Activated CD4-positive, alpha-beta T cell treated with anti-CD3 and anti-CD28 coated beads for 36 hours (primary cell): Measurements from ENCODE around the gene NBPF10. TPM values are rescaled to one million over a fixed set of nuclear protein-coding genes. Genes with fewer than 3 reads are reported as not detected.
"Not testable (repeated sequence)": the region's sequence is repeated elsewhere in the genome, so short reads cannot be mapped to it uniquely, and the experiment has no call there.

Experiments
- ATAC-seq: fragments of 200-7000 bp; cut with Tn5 transposase; one replicate; pipeline ENCODE4 v1.10.0; 2021; ENCODE audit warnings: mild to moderate bottlenecking, moderate library complexity
- CTCF ChIA-PET: fragments of 350-600 bp; sonication (Branson Sonifier 250); formaldehyde crosslinking; loops from one replicate; lab custom pipeline; 2021; ENCODE audit warnings: antibody characterized with exemption; lab: Charles Lee
- POLR2A ChIA-PET: fragments of 350-600 bp; sonication (Branson Sonifier 250); formaldehyde crosslinking; loops from one replicate; lab custom pipeline; 2021; ENCODE audit warnings: antibody characterized with exemption, inconsistent platforms; lab: Charles Lee
- DNase-seq: peaks from one replicate; pipeline ENCODE4 v3.0.0-alpha.2; 2020
- H3K27ac Mint-ChIP-seq: one replicate; pipeline ENCODE4 v1.8.0; 2021; ENCODE audit warnings: mixed read lengths
- H3K27me3 Mint-ChIP-seq: one replicate; pipeline ENCODE4 v1.8.0; 2021; ENCODE audit warnings: mixed read lengths
- H3K36me3 Mint-ChIP-seq: one replicate; pipeline ENCODE4 v1.8.0; 2021; ENCODE audit warnings: low read depth, mixed read lengths
- H3K4me1 Mint-ChIP-seq: one replicate; pipeline ENCODE4 v1.8.0; 2021; ENCODE audit warnings: mixed read lengths
- H3K4me3 Mint-ChIP-seq: one replicate; pipeline ENCODE4 v1.8.0; 2021; ENCODE audit warnings: mild to moderate bottlenecking, moderate library complexity, mixed read lengths
- H3K9me3 Mint-ChIP-seq: one replicate; pipeline ENCODE4 v1.8.0; 2021; ENCODE audit warnings: low read depth, mixed read lengths
- intact Hi-C, 2 experiments: fragments of 100-400 bp; cut with DNase I in 1 of 2; cut with micrococcal nuclease in 1 of 2; formaldehyde crosslinking; loops; one replicate each; pipeline versions ENCODE4 v1.14.2 to v1.15.1; 2022 to 2024; cut with DNase I, micrococcal nuclease
- total RNA-seq, 2 experiments: library from RNA; stranded (reverse); gene quantifications; one replicate each; pipeline ENCODE4 v1.2.3, GENCODE V29; 2021

NBPF10 gene
- total RNA-seq = 1 to 10 TPM; 1.4 to 1.7 TPM

- POLR2A ChIA-PET, H3K27ac Mint-ChIP-seq, CTCF ChIA-PET, H3K9me3 Mint-ChIP-seq, ATAC-seq, H3K36me3 Mint-ChIP-seq, H3K27me3 Mint-ChIP-seq, H3K4me1 Mint-ChIP-seq, intact Hi-C loops, H3K4me3 Mint-ChIP-seq: not testable (repeated sequence)
- peak; percentile 5 for DNase-seq
Observed at GRCh38 chr1:146144465-146144864, at the start of gene NBPF10. TSS of gene NBPF10 (minus strand) at chr1:146144804. CDS start at chr1:146144769, 35 bp downstream.

- intact Hi-C loops, H3K4me3 Mint-ChIP-seq, H3K27ac Mint-ChIP-seq, H3K27me3 Mint-ChIP-seq, H3K4me1 Mint-ChIP-seq, H3K9me3 Mint-ChIP-seq, ATAC-seq, POLR2A ChIA-PET, H3K36me3 Mint-ChIP-seq, DNase-seq, CTCF ChIA-PET: not testable (repeated sequence)
Observed at GRCh38 chr1:146174531-146174930, 29.9 kb upstream of the NBPF10 start.

GRCh38 chr1:146167740-146168139 lies 23.1 kb upstream of the NBPF10 start:
- H3K27ac Mint-ChIP-seq, intact Hi-C loops, H3K27me3 Mint-ChIP-seq, CTCF ChIA-PET, H3K4me1 Mint-ChIP-seq, H3K4me3 Mint-ChIP-seq, POLR2A ChIA-PET, H3K9me3 Mint-ChIP-seq, H3K36me3 Mint-ChIP-seq, DNase-seq, ATAC-seq: not testable (repeated sequence)

DNA sequence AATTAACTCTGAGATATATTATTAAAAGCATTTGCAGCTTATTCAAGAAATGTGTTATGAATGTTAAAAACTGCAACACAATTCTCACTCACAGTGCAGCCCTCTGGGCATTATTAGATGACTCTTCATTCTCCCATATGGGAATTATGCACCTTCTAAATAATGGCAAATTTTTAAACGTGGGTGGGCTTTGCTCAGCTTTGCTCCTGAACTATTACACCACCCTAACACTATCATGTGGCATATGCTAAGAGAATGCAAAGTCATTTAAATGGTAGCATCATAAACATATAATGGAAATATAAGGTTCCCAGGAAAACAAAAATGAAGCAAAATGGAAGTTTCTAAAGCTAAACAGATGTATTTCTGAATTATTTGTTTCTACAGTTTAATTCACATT lies 22.7 kb upstream of the NBPF10 start:
- H3K36me3 Mint-ChIP-seq, H3K4me3 Mint-ChIP-seq, H3K9me3 Mint-ChIP-seq, H3K27me3 Mint-ChIP-seq, DNase-seq, ATAC-seq, H3K4me1 Mint-ChIP-seq, CTCF ChIA-PET, intact Hi-C loops, H3K27ac Mint-ChIP-seq, POLR2A ChIA-PET: not testable (repeated sequence)

Other genes with a start within 250 kb of the NBPF10 start
- gene ITGA10, start 234.8 kb downstream of the NBPF10 start, total RNA-seq = 1 to 10 TPM in 1 of 2 experiments, under 1 TPM in 1; 0.86 to 1.0 TPM
- gene PEX11B, start 226.1 kb downstream of the NBPF10 start, total RNA-seq = 10 to 100 TPM; 22.6 to 26.4 TPM
- gene RBM8A, start 217.3 kb downstream of the NBPF10 start, total RNA-seq = 100 to 1,000 TPM; 293 to 330 TPM
- gene LIX1L, start 186.8 kb downstream of the NBPF10 start, total RNA-seq = 10 to 100 TPM; 44.9 to 49.4 TPM
- 1 to 10 TPM; 5.8 to 6.1 TPM for gene ANKRD34A, start 180.2 kb downstream of the NBPF10 start, total RNA-seq
- gene POLR3GL, start 180.1 kb downstream of the NBPF10 start, total RNA-seq = 10 to 100 TPM; 19.3 to 22.4 TPM
- 100 to 1,000 TPM; 112 TPM for gene TXNIP, start 148.2 kb downstream of the NBPF10 start, total RNA-seq
- gene HJV, start 123.1 kb downstream of the NBPF10 start, total RNA-seq = not detected
- gene NOTCH2NLA, start 84.2 kb upstream of the NBPF10 start, total RNA-seq = 10 to 100 TPM; 19.2 to 20.2 TPM